SW 1271 (cell line): ENCODE results near the gene FCHSD2.

Source experiments
- DNase-seq, 2 experiments: peaks; one replicate each; lab custom pipeline; 2025; lab: John Stamatoyannopoulos, UW

FCHSD2 gene

DNA sequence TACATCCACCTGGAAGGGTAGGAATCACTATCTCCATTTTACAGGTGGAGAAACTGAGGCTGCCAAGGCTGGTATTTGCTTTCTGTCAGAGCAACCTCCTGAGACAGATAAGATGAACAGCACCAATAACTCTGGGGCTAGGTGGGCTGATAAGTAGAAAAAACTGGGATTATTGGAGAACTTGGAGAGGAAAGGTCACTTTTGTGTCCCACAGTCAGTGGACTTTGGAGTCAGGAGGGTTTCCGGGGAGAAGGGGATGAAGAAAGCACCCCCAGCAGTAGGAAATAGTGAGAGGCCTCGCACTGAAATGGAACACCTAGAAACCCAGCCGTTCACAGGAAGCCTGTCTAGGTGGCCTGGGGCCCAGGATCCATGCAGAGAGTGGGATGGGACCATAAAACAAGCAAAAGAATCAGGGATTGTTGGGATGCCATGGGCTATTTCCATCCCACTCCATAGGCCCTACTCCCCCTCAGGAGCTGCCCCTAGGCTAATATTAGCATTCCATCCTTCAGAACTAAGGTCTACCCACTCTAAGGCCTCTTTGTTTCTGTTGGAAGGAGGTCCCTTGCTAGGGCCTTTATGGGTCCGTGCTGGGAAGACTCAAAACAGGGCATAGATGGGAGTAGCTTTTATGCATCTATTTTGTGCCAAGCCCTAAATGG is 31.0 kb upstream of the FCHSD2 start:
- no peak for DNase-seq

DNA sequence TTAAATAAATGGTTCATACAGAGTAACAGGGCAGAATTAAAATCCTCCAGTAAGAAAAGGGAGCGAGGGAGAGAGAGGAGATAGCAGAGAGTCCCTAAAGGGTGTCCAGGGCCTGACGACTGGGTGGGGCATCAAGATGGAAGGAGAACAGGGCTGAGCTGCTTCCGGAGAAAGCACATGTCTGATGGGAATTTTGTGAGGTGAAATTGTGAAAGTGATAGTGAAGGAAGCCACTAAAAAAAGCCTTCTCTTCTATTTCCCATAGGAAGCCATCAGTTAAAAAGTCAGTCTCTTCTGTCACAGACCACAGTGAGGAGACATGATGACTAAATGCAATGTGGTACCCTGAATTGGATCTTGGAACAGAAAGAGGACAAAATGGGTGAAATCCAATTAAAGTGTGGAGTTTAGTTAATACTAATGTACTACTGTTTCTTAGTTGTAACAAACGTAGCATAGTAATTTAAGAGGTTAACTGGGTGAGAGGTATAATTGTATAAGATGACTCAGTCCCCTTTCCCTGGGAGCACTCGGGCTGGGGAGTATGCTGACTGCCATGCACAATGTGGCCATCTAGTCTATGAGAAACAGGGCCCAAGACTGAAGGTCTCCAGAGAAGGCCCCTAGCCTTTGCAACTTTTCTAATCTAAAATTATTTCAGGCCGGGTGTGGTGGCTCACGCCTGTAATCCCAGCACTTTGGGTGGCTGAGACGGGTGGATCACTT is 29.5 kb upstream of the FCHSD2 start:
- no peak for DNase-seq

DNA sequence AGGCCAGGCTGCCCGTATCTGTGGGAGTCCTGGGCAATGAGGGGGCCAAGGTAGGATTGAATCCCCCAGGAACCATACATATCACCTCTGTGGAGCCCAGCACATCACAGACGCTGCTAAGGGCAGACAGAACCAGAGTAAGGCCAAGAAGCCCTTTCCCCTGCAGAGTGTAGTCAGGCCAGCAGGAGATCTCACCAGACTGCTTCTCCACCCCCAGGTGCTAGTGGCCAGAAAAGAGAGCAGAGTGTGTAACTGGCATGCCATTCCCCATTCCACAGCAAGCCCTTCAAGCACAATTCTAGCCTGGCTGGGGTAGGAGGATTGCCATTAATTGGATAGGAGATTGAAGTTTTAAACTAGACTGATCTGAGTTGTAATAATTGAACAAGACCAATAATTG is 28.0 kb upstream of the FCHSD2 start:
- no peak for DNase-seq

DNA sequence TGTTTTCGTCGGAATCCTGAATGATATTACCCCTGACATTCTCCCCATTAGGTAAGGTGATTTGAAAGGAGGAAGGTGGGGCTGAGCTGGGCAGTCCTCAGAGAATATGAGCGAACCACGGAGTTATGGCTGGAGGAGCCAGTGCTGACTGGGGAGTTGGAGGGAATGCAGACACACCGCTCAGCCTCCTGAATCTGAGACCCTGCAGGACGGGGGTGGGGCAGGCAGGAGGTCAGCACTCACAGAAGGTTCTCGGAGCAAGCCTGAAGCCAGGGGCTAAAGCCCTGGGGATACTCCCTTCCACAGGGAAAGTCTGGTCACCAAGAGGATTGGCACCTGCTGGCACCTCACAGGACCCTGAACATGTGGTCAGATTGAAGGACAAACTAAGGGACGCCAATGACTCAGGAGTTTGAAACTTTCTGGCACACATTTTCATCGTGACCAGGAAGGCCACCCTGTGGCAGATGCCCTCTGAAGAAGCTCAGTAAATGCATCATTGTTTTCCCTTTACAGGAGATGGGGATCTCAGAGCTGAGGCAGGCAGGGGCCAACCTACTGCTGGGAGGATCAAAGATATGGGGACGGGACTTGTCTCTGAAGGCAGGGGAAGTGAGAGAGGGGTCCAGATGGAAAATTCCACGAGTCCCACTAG is 26.9 kb upstream of the FCHSD2 start:
- no peak for DNase-seq

DNA sequence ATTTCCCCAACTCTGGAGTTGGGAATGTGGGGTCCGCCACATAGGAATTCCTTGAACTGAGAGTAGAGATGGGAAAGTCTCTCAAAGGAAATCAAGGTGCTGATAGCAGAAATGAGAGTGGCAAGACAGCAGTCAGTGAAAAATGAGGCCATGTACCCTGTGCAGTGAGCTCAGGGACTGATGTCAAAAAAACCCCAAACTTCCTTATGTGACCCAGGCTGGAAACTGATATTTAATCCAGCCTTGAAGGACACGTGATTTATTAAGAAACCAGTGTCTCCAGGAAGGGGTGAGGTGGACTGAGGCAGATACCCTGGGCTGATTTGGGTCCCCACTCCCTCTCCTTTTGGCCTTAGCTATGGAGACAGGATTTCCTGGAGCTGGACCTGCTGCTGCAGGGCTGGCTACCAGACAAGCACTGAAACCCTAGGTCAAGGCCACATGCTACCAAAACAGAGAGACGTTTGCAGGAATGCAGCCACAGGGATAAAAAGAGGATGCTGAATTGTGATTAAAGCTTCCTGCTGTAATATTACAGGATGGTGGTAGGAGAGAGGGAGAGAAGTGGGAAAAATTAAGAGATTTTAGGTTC is 25.3 kb upstream of the FCHSD2 start:
- no peak for DNase-seq

DNA sequence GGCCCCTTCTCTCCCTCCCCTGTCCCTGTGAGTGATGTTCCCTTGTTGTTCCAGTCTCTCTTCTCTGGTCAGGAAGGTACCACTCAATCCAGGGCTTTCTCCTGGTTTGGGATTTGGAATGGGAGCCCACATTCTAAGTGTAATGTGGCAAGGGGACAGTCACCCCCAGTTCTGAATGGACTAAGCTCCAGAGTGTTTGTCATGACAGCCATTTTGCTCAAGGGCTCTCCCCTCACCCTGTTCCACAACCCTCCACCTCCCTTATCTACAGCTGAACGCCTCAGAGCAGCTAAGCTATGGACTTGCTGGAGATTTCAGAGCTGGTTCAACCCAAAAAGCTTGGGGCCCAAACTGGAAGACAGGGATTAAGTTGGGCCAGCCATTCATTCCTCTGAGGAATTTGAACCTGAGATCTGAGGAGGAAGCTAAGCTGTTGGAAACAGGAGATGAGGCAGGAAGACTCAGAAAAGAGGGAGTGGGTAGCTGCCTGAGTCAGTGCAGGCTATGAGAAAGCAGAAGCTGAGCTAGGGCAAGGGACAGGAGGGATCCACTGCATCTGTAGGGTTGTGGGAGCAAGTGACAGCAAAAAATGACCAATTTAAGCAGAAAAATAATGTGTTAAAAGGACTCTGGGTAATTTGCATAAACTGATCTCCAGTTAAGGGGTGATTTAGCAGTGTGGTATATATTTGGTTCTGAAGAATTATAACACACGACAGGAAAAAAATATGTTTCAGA is 22.9 kb upstream of the FCHSD2 start:
- DNase-seq, result no peak

DNA sequence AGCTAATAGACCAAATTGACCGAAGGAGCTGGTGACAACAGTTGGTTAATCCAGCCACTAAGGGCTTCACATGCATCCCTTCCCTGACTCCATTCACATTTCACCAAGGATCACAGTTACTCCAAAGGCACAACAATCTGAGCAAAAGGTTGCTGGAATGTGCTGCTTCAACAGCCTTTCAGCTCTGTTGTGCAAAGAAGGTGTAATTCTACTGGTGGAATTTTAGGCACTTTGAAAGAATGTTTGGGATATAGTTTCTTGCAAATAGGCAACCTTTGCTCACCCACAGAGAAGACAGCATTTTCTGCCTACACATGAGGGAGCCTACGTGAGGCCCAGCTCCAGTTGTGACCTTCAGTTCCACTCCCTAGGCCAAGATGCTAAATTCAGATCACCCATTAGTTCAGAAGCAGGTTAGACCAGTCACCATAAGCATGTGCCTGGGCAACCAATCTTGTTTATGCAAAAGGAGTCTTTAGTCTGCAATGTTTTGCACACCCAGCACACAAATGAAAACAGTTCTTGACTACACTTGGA is 21.6 kb upstream of the FCHSD2 start:
- no peak for DNase-seq

DNA sequence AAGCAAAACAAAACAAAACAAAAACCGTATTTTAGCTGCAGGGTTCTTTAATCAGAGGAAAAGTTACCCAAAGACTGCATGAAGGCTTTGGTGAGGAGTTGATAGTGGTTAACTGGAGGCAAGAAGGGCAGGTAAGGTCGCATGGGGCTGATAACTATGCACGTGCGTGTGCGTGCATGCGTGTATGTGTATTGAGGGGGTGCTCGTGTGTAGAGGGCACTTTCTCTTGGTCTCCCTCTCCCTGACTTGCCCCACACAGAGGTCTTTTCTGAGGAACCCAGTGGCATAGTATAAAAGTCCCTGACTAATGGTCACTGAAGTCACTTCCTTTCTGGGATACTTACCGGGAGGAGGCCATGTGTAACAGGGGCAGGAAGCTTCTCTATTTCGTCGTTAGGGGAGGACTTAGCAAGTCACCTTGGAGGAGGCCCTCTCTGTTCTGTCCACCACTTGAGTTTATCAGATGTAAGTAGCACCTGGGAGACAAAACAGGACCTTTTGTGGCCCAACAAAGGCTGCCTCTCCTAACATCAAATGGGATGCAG is 20.1 kb upstream of the FCHSD2 start:
- no peak for DNase-seq

DNA sequence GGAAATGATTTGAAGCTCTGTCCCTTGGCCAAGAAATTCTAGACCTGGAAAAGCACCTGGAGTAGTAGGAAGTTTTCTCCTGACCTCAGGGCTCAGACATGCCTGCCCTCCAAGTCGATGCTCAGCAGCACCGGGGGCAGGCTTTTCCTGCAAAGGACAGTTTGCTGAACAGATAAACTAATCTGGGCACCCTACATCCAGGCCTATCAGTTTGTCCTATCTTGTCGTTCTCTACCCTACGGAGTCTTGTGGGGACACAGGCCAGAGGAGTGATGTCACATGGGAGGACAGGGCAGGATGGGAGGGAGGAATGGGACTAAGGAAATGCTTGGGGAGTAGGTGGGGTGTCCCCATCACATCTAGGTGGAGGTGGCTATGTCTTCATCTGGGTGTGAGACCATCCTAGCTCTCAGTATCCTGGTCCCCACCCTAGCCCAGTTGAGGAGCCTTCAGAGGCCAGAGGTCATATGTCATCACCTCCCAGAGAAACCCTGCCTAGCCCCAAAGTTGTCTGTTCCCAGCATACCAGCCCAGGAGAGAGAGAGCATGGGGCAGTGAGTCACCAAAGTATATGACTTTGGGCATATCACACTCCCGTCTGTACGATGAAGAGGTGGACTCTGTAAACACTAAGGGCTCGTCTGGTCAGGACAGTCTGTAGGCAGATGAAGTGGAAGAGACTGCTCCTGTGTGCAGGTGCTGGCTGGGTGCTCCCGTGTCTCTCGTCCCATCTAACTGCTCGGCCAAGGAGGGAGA is 18.1 kb upstream of the FCHSD2 start:
- no peak for DNase-seq

DNA sequence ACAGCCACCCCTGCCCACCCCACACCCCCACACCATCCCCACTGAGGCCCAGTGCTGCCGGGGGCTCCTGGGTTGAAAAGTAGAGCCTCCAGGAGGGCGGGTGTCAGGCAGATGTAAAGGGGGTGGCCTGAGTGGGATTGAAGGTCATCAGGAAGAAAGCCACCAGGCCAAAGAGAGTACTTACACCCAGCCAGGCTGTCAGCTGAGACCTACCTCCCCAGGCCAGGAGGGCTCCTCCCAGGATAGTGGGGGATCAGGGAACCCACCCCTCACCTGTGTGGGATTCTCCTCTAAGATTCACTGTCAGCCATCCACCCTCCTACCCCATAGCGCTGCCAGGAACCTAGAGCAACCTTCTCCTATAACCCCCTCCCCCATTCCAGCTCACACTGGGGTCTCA is 17.2 kb upstream of the FCHSD2 start:
- DNase-seq, result no peak

DNA sequence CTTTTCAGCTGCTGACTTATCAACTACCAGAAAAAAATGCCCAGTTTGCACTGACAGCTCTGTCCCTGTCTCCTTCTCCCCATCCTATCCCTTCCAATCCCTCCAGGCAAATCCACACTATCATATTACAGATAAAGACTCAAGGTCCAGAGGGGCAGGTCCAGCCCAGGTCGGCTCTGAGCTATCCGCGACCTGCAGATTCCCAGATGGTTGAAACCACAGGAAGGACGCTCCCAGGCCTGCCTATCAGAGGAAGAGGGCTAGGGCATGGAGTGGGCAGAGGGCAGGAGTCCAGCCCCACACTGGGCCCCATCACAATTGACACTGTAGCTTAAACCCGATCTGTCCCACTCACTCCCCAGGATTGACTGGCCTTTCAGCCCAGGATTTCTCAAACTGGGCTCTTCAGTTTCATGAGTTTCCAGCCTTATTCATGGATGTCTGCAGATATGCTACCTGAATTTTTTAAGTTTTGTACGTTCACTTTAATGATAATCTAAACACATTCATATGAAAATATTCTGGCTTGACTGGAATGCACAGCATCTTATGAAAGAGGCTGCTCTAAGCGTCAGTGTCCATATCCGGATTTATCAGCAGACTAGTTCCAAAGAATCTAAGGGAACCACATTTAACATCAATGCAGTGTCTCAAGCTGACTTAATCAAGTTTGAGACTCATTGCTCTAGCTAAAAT is 16.4 kb upstream of the FCHSD2 start:
- no peak for DNase-seq

DNA sequence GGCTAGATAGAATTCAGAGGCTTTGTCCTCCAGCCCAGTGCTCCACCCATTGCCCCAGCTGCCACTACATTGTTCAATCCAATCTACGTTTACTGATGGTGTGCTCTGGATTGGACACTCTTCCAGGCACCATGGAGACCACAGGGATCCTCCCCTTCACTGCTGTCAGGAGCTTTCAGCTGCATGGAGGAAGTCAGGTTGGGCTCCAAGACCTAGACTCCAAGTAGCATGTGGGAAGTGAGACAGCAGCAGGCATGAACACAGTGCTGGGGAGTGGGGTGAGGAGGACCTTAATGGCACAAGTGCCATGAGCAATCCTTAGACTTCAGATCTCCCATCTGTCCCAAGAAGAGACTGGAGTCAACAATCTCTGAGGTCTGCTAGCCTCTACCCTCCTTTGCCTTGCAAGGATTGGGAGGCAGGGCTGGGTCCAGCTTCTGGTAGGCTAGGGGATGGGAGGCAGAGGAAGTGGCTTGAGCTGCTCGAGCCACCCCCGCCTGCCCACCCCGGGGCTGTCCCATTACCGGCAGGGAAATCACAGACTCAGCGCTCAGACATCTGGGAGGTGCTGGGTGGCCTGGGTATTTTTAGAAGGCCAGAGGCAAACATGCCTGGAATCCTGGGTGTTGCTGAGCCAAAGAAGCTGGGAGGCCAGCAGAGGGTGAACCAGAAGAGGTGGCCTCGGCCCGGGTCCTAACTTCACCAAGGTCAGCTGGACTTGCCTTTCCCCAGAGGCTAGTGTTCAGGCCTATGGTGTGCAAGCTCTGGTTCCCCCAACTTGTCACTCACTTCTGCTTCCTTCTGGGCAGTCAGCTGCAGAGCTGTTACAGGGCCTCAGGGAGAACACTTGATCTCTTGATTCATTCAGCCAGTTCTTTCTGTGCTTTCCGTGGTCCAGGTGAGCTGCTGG is 15.2 kb upstream of the FCHSD2 start:
- DNase-seq, result no peak

DNA sequence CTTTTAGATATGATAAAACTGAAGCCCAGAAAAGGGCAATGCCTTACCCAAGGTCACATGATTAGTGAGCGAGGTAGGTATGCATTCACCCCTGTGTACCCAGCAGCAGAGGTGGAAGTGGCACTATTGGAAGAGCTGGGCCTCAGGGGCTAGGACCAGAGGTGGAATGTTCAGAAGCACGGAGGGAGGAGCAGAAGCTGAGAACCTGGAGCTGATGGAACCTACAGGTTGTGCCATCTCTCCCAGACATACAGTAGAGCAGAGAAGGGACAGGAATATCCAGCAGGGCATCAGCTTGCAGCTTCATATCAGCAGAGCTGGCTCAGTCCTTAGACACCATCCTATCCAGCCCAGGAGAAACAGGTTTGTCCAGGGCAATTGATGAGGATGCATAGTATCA is 14.6 kb upstream of the FCHSD2 start:
- DNase-seq, result no peak

DNA sequence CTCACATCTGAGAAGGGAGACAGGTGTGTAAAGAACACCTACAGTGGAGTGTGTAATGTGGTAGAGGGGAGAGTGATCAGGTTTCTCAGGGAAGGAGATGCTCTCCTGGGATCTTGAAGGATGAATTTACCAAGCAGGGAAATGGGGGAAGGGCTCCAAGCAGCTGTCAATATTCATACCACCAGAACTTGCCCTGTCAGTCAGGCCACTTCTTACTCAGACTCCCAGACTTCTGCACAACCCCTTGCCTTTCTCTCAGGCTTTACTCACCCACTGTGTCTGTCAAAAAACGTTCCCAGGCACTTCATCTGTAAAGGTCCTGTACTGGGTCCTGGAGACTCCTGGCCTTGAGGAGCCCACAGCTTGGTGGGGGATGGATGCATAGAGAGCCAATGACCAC is 14.0 kb upstream of the FCHSD2 start:
- DNase-seq, result no peak

DNA sequence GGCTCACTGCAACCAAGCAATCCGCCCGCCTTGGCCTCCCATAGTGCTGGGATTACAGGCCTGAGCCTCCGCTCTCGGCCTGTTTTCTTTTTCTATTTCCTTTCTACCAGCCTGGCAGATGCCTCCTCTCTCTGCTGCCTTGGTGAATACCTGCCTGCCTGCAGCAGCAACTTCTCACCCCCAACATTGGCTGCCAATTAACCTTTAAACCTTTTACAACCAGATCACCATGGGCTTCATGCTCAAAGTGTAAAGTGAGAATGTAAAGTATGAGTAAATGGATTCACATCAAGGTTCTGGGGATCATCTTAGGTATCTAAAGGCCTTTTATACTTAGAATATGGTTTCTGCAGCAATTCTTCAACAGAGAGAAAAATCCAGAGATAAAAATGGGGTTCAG is 13.0 kb upstream of the FCHSD2 start:
- no peak for DNase-seq

DNA sequence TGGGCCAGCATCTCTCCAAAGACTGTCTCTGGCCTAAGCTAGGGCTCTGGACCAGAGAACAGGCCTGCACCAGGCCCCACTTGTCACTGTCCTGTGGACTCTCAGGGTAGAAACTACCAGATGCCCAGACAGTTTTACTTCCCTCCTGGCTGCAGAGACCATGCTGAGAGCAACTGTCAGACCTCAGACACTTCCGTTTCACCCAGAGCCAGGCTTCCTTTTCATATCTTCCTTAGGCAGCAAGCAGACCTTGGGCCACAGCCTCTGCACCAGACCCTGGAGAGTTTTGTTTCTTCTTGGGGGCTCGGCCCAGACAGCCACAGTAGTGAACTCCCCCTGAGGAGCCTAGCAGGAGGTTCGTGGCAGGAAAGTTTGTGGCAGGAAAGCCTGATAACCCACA is 12.1 kb upstream of the FCHSD2 start:
- no peak for DNase-seq

DNA sequence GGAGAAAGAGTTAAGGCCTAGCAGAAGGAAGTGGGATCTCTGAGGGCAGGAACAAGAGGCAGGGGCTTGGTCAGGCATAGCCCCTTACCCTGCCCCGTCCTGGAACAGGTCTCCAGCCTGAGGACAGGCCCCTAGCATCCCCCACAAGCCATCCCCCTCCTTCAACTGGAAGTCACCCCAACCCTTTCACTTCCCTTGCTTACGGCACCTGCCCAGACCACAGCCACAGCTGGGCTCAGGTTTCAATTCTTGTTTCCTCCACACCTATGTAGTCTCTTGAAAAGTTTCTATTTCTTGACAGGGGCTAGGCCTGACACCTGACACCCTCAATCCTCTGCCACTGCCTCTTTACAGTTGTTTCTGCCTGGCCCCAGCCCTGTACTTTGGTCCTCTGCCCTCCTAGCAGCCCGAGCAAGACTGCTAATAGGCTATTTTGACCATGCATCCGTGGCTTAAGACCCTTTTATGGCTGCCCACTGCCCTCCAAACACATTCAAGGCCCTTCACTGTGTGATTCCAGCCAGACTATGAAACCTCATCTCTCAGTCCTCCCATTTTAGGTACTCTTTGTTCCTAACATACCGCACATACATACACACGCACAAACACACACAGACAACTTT is 10.9 kb upstream of the FCHSD2 start:
- DNase-seq, result no peak

DNA sequence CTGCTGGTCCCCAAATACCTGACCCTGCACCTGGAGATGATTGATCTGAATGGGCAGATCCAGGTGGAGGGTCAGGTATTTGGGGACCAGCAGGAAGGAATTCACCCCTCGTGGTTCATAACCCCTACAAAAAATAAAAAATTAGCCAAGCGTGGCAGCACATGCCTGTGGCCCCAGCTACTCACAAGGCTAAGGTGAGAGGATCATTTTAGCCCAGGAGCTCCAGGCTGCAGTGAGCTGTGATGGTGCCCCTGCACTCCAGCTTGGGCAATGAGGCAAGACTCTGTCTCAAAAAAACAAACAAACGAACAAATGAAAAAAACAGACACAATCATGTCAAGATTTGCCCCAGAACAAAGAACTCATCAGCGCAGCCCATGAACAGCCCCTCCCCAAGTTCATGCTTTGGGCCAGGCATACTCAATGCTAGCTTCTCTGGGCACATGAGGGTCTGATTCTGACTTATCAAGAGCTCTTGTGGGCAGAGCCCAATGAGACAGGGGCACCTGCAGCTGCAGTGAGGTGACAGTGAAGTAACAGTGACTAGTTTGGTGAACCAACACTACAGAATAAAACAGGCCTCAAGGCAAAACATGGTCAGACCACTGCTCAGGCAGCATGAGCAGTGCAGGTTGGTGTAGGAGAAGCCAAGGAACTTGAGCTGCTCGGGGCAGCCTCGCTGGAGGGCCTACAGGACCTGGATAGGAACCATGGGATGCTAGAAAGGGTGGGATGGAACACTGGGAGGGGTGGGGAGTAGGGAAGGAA is 10.2 kb upstream of the FCHSD2 start:
- DNase-seq, result no peak
